Common myeloid progenitor, CD34-positive (primary cell): ENCODE results near the gene CPLX3. TPM values are rescaled to one million over a fixed set of nuclear protein-coding genes. Genes with fewer than 3 reads are reported as not detected.

Source experiments
- CTCF ChIA-PET: fragments of 350-600 bp; sonication (Branson Sonifier 250); formaldehyde crosslinking; loops from one replicate; lab custom pipeline; 2021; ENCODE audit warnings: antibody characterized with exemption; lab: Charles Lee
- POLR2A ChIA-PET: fragments of 350-600 bp; sonication (Branson Sonifier 250); formaldehyde crosslinking; loops from one replicate; lab custom pipeline; 2021; ENCODE audit warnings: antibody characterized with exemption; lab: Charles Lee
- DNase-seq, 3 donors: peaks; one replicate each; pipeline versions ENCODE4 v3.0.0 to v3.0.0-alpha.2; 2013
- H3K27ac ChIP-seq, 2 experiments: 1 replicate in 1 of 2; 2 replicates in 1 of 2; pipeline ENCODE4 v1.7.0; 2013; ENCODE audit warnings: inconsistent platforms in 2 of 2, low read length in 2 of 2, mild to moderate bottlenecking in 2 of 2, low read depth in 1 of 2, moderate library complexity in 1 of 2; ENCODE audit not compliant: severe bottlenecking in 2 of 2, insufficient read depth in 1 of 2, poor library complexity in 1 of 2
- H3K27me3 ChIP-seq, 5 experiments: replicated peaks in 2 of 5; 1 replicate in 3 of 5; 2 replicates in 2 of 5; pipeline versions ENCODE4 v1.6.1 to v1.7.0; 2013; ENCODE audit warnings: low read length in 4 of 5, mild to moderate bottlenecking in 2 of 5, moderate library complexity in 2 of 5, inconsistent platforms in 1 of 5; ENCODE audit not compliant: insufficient read depth in 5 of 5, control insufficient read depth in 4 of 5
- H3K36me3 ChIP-seq, 4 experiments: 1 replicate in 2 of 4; 2 replicates in 2 of 4; pipeline versions ENCODE4 v1.6.1 to v1.7.0; 2013; ENCODE audit warnings: low read length in 3 of 4, control low read depth in 1 of 4, mild to moderate bottlenecking in 1 of 4; ENCODE audit not compliant: control insufficient read depth in 4 of 4, insufficient read depth in 4 of 4
- H3K4me1 ChIP-seq, 4 experiments: 1 replicate in 3 of 4; 2 replicates in 1 of 4; pipeline versions ENCODE4 v1.6.1 to v1.7.1; 2013; ENCODE audit warnings: low read length in 3 of 4, mild to moderate bottlenecking in 3 of 4, control low read depth in 1 of 4, inconsistent platforms in 1 of 4, moderate library complexity in 1 of 4; ENCODE audit not compliant: control insufficient read depth in 4 of 4, insufficient read depth in 4 of 4; ENCODE audit errors: control extremely low read depth in 1 of 4
- H3K4me3 ChIP-seq, 7 experiments: 1 replicate in 4 of 7; 2 replicates in 3 of 7; pipeline versions ENCODE4 v1.5.1 to v1.7.0; 2013; ENCODE audit warnings: mild to moderate bottlenecking in 7 of 7, low read length in 6 of 7, moderate library complexity in 6 of 7, inconsistent platforms in 2 of 7, low read depth in 2 of 7, control low read depth in 1 of 7; ENCODE audit not compliant: insufficient read depth in 4 of 7, control insufficient read depth in 1 of 7; ENCODE audit errors: extremely low read depth in 1 of 7
- H3K9me3 ChIP-seq, 5 experiments: 1 replicate in 4 of 5; 2 replicates in 1 of 5; pipeline versions ENCODE4 v1.6.1 to v1.7.1; 2013; ENCODE audit warnings: low read length in 4 of 5, mild to moderate bottlenecking in 2 of 5, inconsistent platforms in 1 of 5, low read depth in 1 of 5, moderate library complexity in 1 of 5; ENCODE audit not compliant: control insufficient read depth in 4 of 5, insufficient read depth in 2 of 5; ENCODE audit errors: control extremely low read depth in 1 of 5
- WGBS: methylation state at CpG from one replicate; pipeline ENCODE4 v1.1.5; 2013; ENCODE audit not compliant: insufficient coverage; 5-methylcytosine and 5-hydroxymethylcytosine counted together
- polyA plus RNA-seq: library from polyadenylated mRNA; unstranded; fragments of 120-200 nt; gene quantifications from one replicate; pipeline ENCODE4 v1.2.1, GENCODE V29; 2013

Gene CPLX3
- polyA plus RNA-seq, result 0.03 TPM

DNA sequence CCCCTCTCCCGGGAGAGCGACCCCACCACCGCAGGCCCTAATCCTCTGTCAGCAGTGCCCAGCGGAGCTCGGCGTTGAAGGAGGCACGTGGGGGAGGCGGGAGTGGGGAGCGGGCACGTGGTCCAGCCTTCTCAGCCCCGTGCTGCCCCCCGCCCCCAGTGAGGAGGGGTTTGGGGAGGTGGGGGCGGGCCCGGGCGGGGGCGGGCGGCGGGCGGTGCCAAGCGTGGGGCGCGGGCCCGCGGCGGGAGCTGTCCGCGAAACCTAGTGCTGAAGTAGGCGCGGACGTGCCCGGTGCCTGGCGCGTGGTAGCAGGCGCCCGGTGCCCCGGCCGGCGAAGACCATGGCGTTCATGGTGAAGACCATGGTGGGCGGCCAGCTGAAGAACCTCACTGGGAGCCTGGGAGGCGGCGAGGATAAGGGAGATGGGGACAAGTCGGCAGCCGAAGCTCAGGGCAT lies at the start of gene CPLX3:
TSS of gene CPLX3 (plus strand) at position 264 of the 456 bp plus-strand sequence. CDS start at position 341, 77 bp downstream.
- Histone ChIP-seq H3K36me3 (no peaks in the 10 kb centered on the region), H3K4me3 (no peak within 1 kb of the TSS), H3K9me3 (no peaks in the 10 kb centered on the region), H3K27me3 (peaks cover 0 to 29% (median 9%) of the 10 kb centered on the region in 5 experiments), H3K4me1 (peaks cover 0 to 7% (median 3%) of the 10 kb centered on the region in 4 experiments), H3K27ac (no peak within 1 kb of the TSS)
- ChIA-PET CTCF (interaction anchor here (0.9 to 1.1 kb wide), 3 partner anchors 9 to 16 kb away, joined by 3 to 4 read pairs (median 3); partner anchors contain the start of gene ULK3), POLR2A (no interaction called here)
- 6% methylated on average over 24 of the region's 44 CpGs for WGBS
- DNase-seq, result peak in 2 of 3 donors; percentile 65 to 69

GRCh38 chr15:74776821-74777768 lies 49.3 kb upstream of the CPLX3 start:
- H3K36me3 ChIP-seq, result no peaks in the 10 kb centered on the region
- H3K9me3 ChIP-seq, result no peaks in the 10 kb centered on the region
- H3K4me1 ChIP-seq, result peaks cover 31 to 89% (median 77%) of the 10 kb centered on the region in 4 experiments
- no peaks in the 10 kb centered on the region for H3K27me3 ChIP-seq
- H3K27ac ChIP-seq, result peak overlapping the region; percentile 58 to 77
- DNase-seq, result peak; percentile 77 to 93 (median 92)
- 7% methylated on average over 10 of the region's 13 CpGs for WGBS
- ChIA-PET CTCF (interaction anchor here (0.8 to 31.5 kb wide), 11 partner anchors 5 to 218 kb away, joined by 3 to 1027 read pairs (median 5); partner anchors contain the start of genes SCAMP5 and ULK3), POLR2A (interaction anchor here (1.0 to 4.6 kb wide), 5 partner anchors 10 to 91 kb away, joined by 3 to 29 read pairs (median 5); no protein-coding TSS in a partner anchor)
- peak overlapping the region in 4 of 7 experiments; percentile 32 to 54 (median 39) for H3K4me3 ChIP-seq

DNA sequence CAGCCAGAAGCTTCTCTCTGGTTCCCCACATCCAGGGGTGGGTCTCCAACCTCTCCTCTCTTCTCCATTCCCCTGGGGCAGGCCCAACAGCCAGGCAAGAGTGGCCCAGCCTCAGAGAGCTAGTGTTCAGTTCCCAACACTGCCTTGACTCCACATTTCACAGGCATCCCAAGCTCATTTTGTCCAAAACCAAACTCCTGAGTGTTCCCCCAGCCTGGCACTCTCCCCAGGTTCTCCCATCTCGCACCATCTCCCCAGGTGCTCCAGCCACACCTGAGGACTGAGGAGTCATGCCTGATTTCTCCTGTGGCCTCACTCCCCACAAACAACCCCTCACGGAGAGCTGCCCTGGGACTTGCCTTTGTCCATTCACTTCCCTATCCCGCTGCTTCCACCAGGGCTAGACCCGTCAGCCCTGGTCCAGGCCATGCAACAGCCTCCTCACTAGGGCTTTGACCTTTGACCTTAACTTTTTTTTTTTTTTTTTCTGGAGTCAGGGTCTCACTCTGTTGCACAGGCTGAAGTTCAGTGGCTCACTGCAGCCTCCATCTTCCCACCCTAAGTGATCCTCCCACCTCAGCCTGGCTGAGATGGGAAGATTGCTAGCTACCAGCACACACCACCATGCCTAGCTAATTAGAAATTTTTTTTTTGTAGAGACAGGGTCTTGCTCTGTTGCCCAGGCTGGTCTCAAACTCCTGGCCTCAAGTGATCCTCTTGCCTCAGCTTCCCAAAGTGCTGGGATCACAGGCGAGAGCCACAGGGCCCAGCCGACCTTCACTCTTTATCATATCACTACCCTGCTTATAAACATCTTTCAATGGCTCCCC lies 48.4 kb upstream of the CPLX3 start:
- CTCF ChIA-PET, result interaction anchor here (0.8 to 31.5 kb wide), 9 partner anchors 6 to 217 kb away, joined by 3 to 1027 read pairs (median 6); partner anchors contain the start of gene SCAMP5
- Histone ChIP-seq H3K9me3 (no peaks in the 10 kb centered on the region), H3K27me3 (no peaks in the 10 kb centered on the region), H3K36me3 (no peaks in the 10 kb centered on the region), H3K4me3 (peak overlapping the region in 4 of 7 experiments; percentile 0 to 42 (median 32)), H3K4me1 (peaks cover 31 to 88% (median 81%) of the 10 kb centered on the region in 4 experiments), H3K27ac (peak overlapping the region; percentile 28 to 77)
- no peak for DNase-seq
- WGBS, result 72% methylated on average over 6 of the region's 6 CpGs
- POLR2A ChIA-PET, result interaction anchor here (1.0 to 4.6 kb wide), 7 partner anchors 9 to 123 kb away, joined by 3 to 29 read pairs (median 4); no protein-coding TSS in a partner anchor

DNA sequence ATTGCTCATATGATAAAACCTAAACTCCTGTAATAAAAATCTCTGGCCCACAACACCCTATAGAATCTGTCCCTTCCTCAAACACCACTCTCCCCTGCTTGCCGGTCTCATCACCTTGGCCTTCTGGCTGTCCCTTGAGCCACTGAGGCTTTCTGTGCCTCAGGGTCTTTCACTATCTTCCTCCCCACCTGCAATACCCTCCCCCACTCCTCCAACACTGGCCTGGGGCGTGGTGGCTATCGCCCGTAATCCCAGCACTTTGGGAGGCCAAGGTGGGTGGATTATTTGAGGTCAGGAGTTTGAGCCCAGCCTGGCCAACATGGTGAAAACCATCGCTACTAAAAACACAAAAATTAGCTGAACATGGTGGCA lies 47.8 kb upstream of the CPLX3 start:
- Histone ChIP-seq H3K9me3 (no peaks in the 10 kb centered on the region), H3K36me3 (peaks cover 0 to 1% (median 0%) of the 10 kb centered on the region in 4 experiments), H3K4me1 (peaks cover 31 to 90% (median 86%) of the 10 kb centered on the region in 4 experiments), H3K27ac (peak overlapping the region; percentile 28 to 77), H3K27me3 (no peaks in the 10 kb centered on the region), H3K4me3 (peak overlapping the region in 2 of 7 experiments; percentile 10 to 24)
- no peak for DNase-seq
- 92% methylated on average over 5 of the region's 5 CpGs for WGBS
- CTCF ChIA-PET, result interaction anchor here (1.8 to 31.5 kb wide), 6 partner anchors 7 to 217 kb away, joined by 5 to 1027 read pairs (median 67); partner anchors contain the start of gene SCAMP5
- POLR2A ChIA-PET, result interaction anchor here (1.0 to 4.6 kb wide), 4 partner anchors 9 to 123 kb away, joined by 3 to 29 read pairs (median 4); no protein-coding TSS in a partner anchor

- 54% methylated on average over 2 of the region's 7 CpGs for WGBS
- H3K36me3 ChIP-seq, result peaks cover 0 to 8% (median 0%) of the 10 kb centered on the region in 4 experiments
- H3K4me3 ChIP-seq, result no peak overlapping the region
- peaks cover 31 to 90% (median 89%) of the 10 kb centered on the region in 4 experiments for H3K4me1 ChIP-seq
- no peak for DNase-seq
- ChIA-PET POLR2A (interaction anchor here (0.6 to 1.2 kb wide), 3 partner anchors 11 to 122 kb away, joined by 3 to 4 read pairs (median 3); no protein-coding TSS in a partner anchor), CTCF (interaction anchor here (0.9 to 31.5 kb wide), 6 partner anchors 8 to 171 kb away, joined by 3 to 1027 read pairs (median 64); no protein-coding TSS in a partner anchor)
- H3K27me3 ChIP-seq, result no peaks in the 10 kb centered on the region
- H3K27ac ChIP-seq, result peak overlapping the region; percentile 5 to 77
- no peaks in the 10 kb centered on the region for H3K9me3 ChIP-seq
These were observed 47.2 kb upstream of the CPLX3 start for GRCh38 chr15:74779162-74779648.
